SHP77 (cell line): ENCODE data around the gene BABAM2.

Experiments used
- DNase-seq, 2 experiments: peaks; one replicate each; lab custom pipeline; 2025; lab: John Stamatoyannopoulos, UW

BABAM2 gene

GRCh38 chr2:28128281-28128950, 237.9 kb downstream of the BABAM2 start:
- DNase-seq, result no peak

GRCh38 chr2:28129955-28130695, 239.6 kb downstream of the BABAM2 start:
- no peak for DNase-seq

- no peak for DNase-seq
Measured at GRCh38 chr2:28133778-28134177, 243.2 kb downstream of the BABAM2 start.

GRCh38 chr2:28134262-28134812, 243.8 kb downstream of the BABAM2 start:
- no peak for DNase-seq

GRCh38 chr2:28134857-28135256, 244.3 kb downstream of the BABAM2 start:
- no peak for DNase-seq

GRCh38 chr2:28135324-28135723, 244.8 kb downstream of the BABAM2 start:
- DNase-seq, result no peak

GRCh38 chr2:28135799-28136198, 245.3 kb downstream of the BABAM2 start:
- DNase-seq, result no peak

- no peak for DNase-seq
Measured at GRCh38 chr2:28136556-28136955, 246.0 kb downstream of the BABAM2 start.

- no peak for DNase-seq
Measured at GRCh38 chr2:28137221-28137620, 246.7 kb downstream of the BABAM2 start.

- DNase-seq, result no peak
Measured at GRCh38 chr2:28142386-28142785, 251.9 kb downstream of the BABAM2 start.

- DNase-seq, result no peak
Measured at GRCh38 chr2:28148000-28148399, 257.5 kb downstream of the BABAM2 start.

- no peak for DNase-seq
Measured at GRCh38 chr2:28148566-28148965, 258.0 kb downstream of the BABAM2 start.

- no peak for DNase-seq
Measured at GRCh38 chr2:28150236-28150915, 259.8 kb downstream of the BABAM2 start.

- no peak for DNase-seq
Measured at GRCh38 chr2:28150994-28151393, 260.5 kb downstream of the BABAM2 start.

GRCh38 chr2:28152585-28153280, 262.2 kb downstream of the BABAM2 start:
- DNase-seq, result no peak

GRCh38 chr2:28153851-28154250, 263.3 kb downstream of the BABAM2 start:
- DNase-seq, result no peak

GRCh38 chr2:28155086-28155485, 264.6 kb downstream of the BABAM2 start:
- peak; percentile 10 to 47 for DNase-seq

GRCh38 chr2:28155627-28156026, 265.1 kb downstream of the BABAM2 start:
- peak; percentile 25 to 38 for DNase-seq

- DNase-seq, result no peak
Measured at GRCh38 chr2:28158791-28159190, 268.3 kb downstream of the BABAM2 start.

- DNase-seq, result no peak
Measured at GRCh38 chr2:28160986-28161425, 270.5 kb downstream of the BABAM2 start.

GRCh38 chr2:28161466-28161865, 270.9 kb downstream of the BABAM2 start:
- no peak for DNase-seq

GRCh38 chr2:28162564-28162963, 272.0 kb downstream of the BABAM2 start:
- DNase-seq, result no peak
